Thoracic aorta (tissue), 2 donors: ENCODE measurements around the gene TEX13A. TPM values are rescaled to one million over a fixed set of nuclear protein-coding genes. Genes with fewer than 3 reads are reported as not detected.

ENCODE experiments used
- ATAC-seq: fragments of 150-250 bp; one replicate; pipeline ENCODE4 v1.8.0; 2017; ENCODE audit warnings: low read depth; ENCODE audit not compliant: insufficient number of reproducible peaks, low FRiP score
- DNase-seq: peaks from one replicate; pipeline ENCODE4 v3.0.0-alpha.2; 2020; ENCODE audit warnings: low spot score
- H3K27ac ChIP-seq, 2 donors: fragments of 200-600 bp; sonication (generic); 1 replicate in 1 of 2; 2 replicates in 1 of 2; pipeline ENCODE4 v1.5.1; 2016; ENCODE audit warnings: mild to moderate bottlenecking in 2 of 2, moderate library complexity in 2 of 2
- H3K27me3 ChIP-seq: fragments of 200-600 bp; sonication (generic); replicated peaks from 2 replicates; pipeline ENCODE4 v1.6.0; 2016; ENCODE audit warnings: mild to moderate bottlenecking; ENCODE audit not compliant: insufficient read depth
- H3K36me3 ChIP-seq: fragments of 200-600 bp; sonication (generic); one replicate; pipeline ENCODE4 v1.5.1; 2016
- H3K4me1 ChIP-seq, 2 donors: fragments of 200-600 bp; sonication (generic); 1 replicate in 1 of 2; 2 replicates in 1 of 2; pipeline versions ENCODE4 v1.5.1 to v1.6.0; 2016; ENCODE audit warnings: low read depth in 2 of 2, mild to moderate bottlenecking in 1 of 2; ENCODE audit not compliant: control insufficient read depth in 1 of 2
- H3K4me3 ChIP-seq: fragments of 200-600 bp; sonication (generic); 2 replicates; pipeline ENCODE4 v1.5.1; 2016; ENCODE audit warnings: mild to moderate bottlenecking
- H3K9me3 ChIP-seq: fragments of 200-600 bp; sonication (generic); 2 replicates; pipeline ENCODE4 v1.5.1; 2016
- total RNA-seq, 2 donors: library from RNA; depleted of rRNA; stranded (reverse); fragments of >200 nt; gene quantifications; one replicate each; pipeline versions ENCODE4 v1.1.0 to v1.2.3, GENCODE V29; 2016
- TF ChIP-seq, protein P1 (sequence below): fragments of 200-600 bp; sonication (generic); IDR thresholded peaks from one replicate; pipeline ENCODE4 v1.5.1; 2019; ENCODE audit warnings: antibody characterized with exemption

TEX13A gene
- total RNA-seq, 2 donors from 2014 or later = not detected

DNA sequence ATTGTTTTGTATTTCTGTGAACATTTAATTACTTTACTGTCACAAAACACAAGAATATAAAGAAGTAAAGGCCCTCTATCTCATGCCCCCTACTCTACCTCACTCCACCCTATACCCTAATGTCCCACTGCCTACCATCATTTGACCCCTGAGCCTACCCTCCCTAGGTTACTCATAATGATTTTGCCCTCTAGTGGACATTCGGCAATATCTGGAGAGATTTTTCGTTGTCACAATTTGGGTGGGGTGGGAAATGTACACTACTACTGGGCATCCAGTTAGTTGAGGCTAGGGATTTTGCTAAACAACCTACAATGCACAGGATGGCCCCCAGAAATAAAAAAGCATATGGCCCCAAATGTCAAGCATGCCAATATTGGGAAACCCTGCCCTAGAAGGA is 10.2 kb downstream of the TEX13A start:
- TF ChIP-seq, protein P1, sequence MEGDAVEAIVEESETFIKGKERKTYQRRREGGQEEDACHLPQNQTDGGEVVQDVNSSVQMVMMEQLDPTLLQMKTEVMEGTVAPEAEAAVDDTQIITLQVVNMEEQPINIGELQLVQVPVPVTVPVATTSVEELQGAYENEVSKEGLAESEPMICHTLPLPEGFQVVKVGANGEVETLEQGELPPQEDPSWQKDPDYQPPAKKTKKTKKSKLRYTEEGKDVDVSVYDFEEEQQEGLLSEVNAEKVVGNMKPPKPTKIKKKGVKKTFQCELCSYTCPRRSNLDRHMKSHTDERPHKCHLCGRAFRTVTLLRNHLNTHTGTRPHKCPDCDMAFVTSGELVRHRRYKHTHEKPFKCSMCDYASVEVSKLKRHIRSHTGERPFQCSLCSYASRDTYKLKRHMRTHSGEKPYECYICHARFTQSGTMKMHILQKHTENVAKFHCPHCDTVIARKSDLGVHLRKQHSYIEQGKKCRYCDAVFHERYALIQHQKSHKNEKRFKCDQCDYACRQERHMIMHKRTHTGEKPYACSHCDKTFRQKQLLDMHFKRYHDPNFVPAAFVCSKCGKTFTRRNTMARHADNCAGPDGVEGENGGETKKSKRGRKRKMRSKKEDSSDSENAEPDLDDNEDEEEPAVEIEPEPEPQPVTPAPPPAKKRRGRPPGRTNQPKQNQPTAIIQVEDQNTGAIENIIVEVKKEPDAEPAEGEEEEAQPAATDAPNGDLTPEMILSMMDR = no peak
- Histone ChIP-seq H3K4me1 (no peaks in the 10 kb centered on the region), H3K27me3 (no peaks in the 10 kb centered on the region), H3K4me3 (no peak overlapping the region), H3K36me3 (no peaks in the 10 kb centered on the region), H3K27ac (no peak overlapping the region), H3K9me3 (no peaks in the 10 kb centered on the region)
- ATAC-seq (no peak), DNase-seq (no peak)

DNA sequence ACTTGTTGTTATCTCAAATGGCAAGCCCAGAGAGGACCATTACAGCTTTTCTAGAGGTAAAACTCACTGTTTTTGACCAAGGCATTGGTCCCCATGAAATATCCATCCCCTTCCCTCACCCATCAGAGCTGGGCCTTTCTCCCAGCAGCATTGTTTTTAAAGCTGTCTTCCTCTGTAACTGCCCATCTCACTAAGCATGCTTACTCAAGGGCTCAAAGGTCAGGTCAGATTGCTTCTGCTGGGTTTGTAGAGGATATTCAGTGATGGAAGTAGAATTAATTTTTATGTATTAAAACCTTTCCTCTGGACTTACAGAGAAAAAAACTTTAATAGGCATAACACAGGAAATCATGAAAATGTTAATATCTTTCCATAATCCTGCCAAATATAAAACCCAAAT is 11.1 kb downstream of the TEX13A start:
- no peak for ATAC-seq

DNA sequence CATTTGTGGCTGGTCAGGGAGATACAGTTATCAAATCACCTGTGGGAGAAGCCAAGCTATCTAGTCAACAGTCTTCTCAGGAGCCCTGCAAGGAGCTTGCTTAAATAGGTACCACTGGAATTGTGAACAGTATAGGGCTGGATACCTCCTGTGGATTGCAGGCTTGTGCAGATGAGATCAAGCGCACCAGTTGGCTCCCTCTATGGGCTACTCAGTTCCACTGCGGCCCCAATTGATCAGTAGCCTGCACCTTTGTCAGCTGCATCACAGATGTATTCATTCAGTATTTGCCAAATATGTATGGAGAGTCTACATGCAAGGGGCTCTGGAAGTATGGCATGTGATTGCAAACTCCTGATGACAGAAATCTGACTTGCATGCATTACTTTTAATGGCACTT is 28.6 kb downstream of the TEX13A start:
- TF ChIP-seq, protein P1 = no peak
- Histone ChIP-seq H3K4me1 (no peaks in the 10 kb centered on the region), H3K36me3 (no peaks in the 10 kb centered on the region), H3K27ac (no peak overlapping the region), H3K4me3 (no peak overlapping the region), H3K27me3 (no peaks in the 10 kb centered on the region), H3K9me3 (no peaks in the 10 kb centered on the region)
- DNase-seq (no peak), ATAC-seq (no peak)

More for the DNA sequence above, 11.1 kb downstream of the TEX13A start:
- DNase-seq = no peak
- no peaks in the 10 kb centered on the region for H3K9me3 ChIP-seq
- TF ChIP-seq, protein P1 = no peak
- H3K4me3 ChIP-seq = no peak overlapping the region
- no peaks in the 10 kb centered on the region for H3K27me3 ChIP-seq
- H3K4me1 ChIP-seq = no peaks in the 10 kb centered on the region
- no peaks in the 10 kb centered on the region for H3K36me3 ChIP-seq
- no peak overlapping the region for H3K27ac ChIP-seq

GRCh38 chrX:105190252-105190853 is 30.1 kb downstream of the TEX13A start:
- Histone ChIP-seq H3K36me3 (no peaks in the 10 kb centered on the region), H3K9me3 (no peaks in the 10 kb centered on the region), H3K27me3 (no peaks in the 10 kb centered on the region), H3K27ac (no peak overlapping the region), H3K4me1 (no peaks in the 10 kb centered on the region), H3K4me3 (no peak overlapping the region)
- DNase-seq = no peak
- TF ChIP-seq, protein P1 = peak; percentile 49
- no peak for ATAC-seq

DNA sequence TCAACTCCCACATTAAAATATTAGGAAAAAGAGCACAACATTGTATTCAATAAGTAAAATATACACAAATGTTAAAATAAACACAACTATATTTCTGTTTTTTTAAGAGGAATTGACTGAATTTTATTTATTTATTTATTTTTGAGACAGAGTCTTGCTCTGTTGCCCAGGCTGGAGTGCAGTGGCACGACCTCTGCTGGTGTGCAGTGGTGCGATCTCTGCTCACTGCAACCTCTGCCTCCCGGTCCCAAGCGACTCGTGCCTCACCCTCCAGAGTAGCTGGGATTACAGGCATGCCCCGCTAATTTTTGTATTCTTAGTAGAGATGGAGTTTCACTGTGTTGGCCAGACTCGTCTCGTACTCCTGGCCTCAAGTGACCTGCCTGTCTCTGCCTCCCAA is 31.4 kb downstream of the TEX13A start:
- DNase-seq (no peak), ATAC-seq (no peak)
- Histone ChIP-seq H3K4me1 (no peaks in the 10 kb centered on the region), H3K27me3 (no peaks in the 10 kb centered on the region), H3K27ac (no peak overlapping the region), H3K4me3 (no peak overlapping the region), H3K9me3 (no peaks in the 10 kb centered on the region), H3K36me3 (no peaks in the 10 kb centered on the region)
- TF ChIP-seq, protein P1 = no peak
